ENCODE results near the gene PCYT2. TPM values are rescaled to one million over a fixed set of nuclear protein-coding genes. Genes with fewer than 3 reads are reported as not detected.
A peak's percentile ranks its signal among the peaks of the same experiment; 100 is the strongest.

Gene PCYT2
- total and polyA plus RNA-seq, 9 of the 15 experiments (the other 6 are each of a cell fraction or from before 2014, with no cell fraction given), result 0.92 to 134 (median 82.5) TPM

GRCh38 chr17:81925860-81926450, 14.8 kb upstream of the PCYT2 start (continued):
- TF ChIP-seq TAF1 (IDR thresholded peaks at IDR 0.05; ENCODE audit: control insufficient read depth, extremely low read depth, insufficient read depth, low read length, severe bottlenecking) (peak; percentile 9), KDM2B (CRISPR knock-in tag; IDR thresholded peaks at IDR 0.05) (no peak), CHD1 (IDR thresholded peaks at IDR 0.05; ENCODE audit: low read length) (peak; percentile 19), SP1 (CRISPR knock-in tag; IDR thresholded peaks at IDR 0.05) (0 out of 2 replicates have a peak, but pooled peaks have one; percentile 2), RFX7 (CRISPR knock-in tag; IDR thresholded peaks at IDR 0.05) (no peak), HNRNPH1 (optimal IDR thresholded peaks at IDR 0.05; ENCODE audit: low read depth, low read length) (no peak), JUN (IDR thresholded peaks at IDR 0.05; ENCODE audit: borderline replicate concordance, low read depth, low read length) (no peak), JUN (CRISPR knock-in tag; IDR thresholded peaks at IDR 0.05; ENCODE audit: borderline replicate concordance) (0 out of 2 replicates have a peak, but pooled peaks have one; percentile 22), ZNF740 (CRISPR knock-in tag; IDR thresholded peaks at IDR 0.05) (peak; percentile 51; the same call in 1 of the 2 replicates), ZNF740 (tag; IDR thresholded peaks at IDR 0.05) (no peak), ASH1L (IDR thresholded peaks at IDR 0.05; ENCODE audit: borderline replicate concordance, low read depth, partially characterized antibody) (no peak), ELF2 (CRISPR knock-in tag; IDR thresholded peaks at IDR 0.05) (no peak), ATF4 (CRISPR knock-in tag; IDR thresholded peaks at IDR 0.05) (no peak), ZFP30 (CRISPR knock-in tag; IDR thresholded peaks at IDR 0.05; ENCODE audit: borderline replicate concordance) (no peak), ZNF511 (CRISPR knock-in tag; IDR thresholded peaks at IDR 0.05) (peak; percentile 35; the same call in 1 of the 2 replicates), TCF7L2 (IDR thresholded peaks at IDR 0.05; ENCODE audit: low read depth, low read length) (no peak), SMARCA5 (IDR thresholded peaks at IDR 0.05) (no peak), GATAD2B (IDR thresholded peaks at IDR 0.05; ENCODE audit: borderline replicate concordance) (no peak), RBM39 (optimal IDR thresholded peaks at IDR 0.05; ENCODE audit: low read depth, low read length) (no peak), HNRNPLL (IDR thresholded peaks at IDR 0.05; ENCODE audit: low read depth, low read length, poor library complexity, severe bottlenecking) (no peak), ZC3H4 (CRISPR knock-in tag; IDR thresholded peaks at IDR 0.05; ENCODE audit: borderline replicate concordance) (no peak), CCNT2 (IDR thresholded peaks at IDR 0.05; ENCODE audit: borderline replicate concordance, extremely low read depth, insufficient read length, low read depth, low read length) (peak; percentile 14)
